Colon (tissue), 2 donors: ENCODE results near the gene STAMBP.

Experiments
- FAIRE-seq: peaks from 2 replicates; lab custom pipeline; 2012; peaks lifted over from hg19 to GRCh38; lab: Jason Lieb, UNC
- donor health status: control.
- donor health status: control.

Gene STAMBP

DNA sequence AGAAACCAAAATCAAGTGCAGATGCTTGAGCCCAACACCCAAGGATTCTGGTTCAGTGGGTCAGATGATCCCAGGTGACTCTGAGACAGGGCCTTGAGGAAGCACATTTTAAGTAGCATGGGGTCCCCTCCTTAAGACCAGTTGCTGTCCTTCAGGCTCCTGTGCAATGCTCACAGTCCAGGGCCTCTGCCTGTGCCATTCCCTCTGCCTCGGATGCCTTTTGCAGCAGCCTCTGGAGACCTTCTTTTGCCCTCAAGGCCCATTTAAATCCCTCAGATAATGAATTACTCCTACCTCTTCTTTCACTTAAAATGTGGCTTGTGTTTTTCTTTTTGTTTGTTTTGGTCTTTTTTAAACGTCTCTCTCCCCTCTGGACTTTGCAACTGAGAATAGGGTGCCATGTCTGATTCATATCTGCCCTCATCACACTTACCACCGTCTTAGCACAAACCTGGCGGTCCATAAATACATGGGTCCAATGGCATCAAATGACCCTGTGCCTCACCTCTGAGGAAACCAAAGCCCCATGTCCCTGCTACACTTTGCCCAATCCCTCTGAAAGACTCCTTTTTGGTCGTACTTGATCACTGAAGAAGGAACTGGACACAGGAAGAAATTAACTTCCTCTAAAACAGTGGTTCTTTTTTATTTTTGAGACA, 78.2 kb downstream of the STAMBP start:
- FAIRE-seq: no peak

DNA sequence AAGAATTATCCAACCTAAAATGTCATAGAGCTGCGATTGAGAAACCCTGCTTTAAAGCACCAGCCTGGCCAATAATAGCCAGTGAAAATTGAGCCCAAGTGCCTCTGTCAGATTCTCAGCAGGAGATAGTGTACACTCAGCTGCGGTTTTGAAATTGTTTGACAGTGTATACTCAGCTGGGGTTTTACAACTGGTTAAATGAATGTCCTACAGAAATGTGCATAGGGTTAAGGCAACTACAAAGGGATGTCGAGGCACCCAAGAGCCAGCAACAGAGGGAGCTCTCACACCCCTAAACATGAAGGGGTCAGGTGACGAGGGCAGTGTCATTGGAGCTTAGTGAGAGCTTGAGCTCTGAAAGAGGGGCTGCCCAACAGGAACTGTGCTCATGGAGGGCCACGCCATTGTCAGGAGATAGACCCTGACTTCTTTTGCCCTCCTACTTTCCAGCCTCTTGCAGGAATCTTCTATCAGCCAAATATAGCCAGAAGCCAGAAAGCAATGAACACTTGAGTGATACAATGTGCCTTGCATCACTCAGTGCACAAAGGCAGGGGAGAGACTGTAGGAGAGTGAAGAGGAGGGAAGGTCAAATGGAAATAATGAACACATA, 79.2 kb downstream of the STAMBP start:
- FAIRE-seq: no peak

DNA sequence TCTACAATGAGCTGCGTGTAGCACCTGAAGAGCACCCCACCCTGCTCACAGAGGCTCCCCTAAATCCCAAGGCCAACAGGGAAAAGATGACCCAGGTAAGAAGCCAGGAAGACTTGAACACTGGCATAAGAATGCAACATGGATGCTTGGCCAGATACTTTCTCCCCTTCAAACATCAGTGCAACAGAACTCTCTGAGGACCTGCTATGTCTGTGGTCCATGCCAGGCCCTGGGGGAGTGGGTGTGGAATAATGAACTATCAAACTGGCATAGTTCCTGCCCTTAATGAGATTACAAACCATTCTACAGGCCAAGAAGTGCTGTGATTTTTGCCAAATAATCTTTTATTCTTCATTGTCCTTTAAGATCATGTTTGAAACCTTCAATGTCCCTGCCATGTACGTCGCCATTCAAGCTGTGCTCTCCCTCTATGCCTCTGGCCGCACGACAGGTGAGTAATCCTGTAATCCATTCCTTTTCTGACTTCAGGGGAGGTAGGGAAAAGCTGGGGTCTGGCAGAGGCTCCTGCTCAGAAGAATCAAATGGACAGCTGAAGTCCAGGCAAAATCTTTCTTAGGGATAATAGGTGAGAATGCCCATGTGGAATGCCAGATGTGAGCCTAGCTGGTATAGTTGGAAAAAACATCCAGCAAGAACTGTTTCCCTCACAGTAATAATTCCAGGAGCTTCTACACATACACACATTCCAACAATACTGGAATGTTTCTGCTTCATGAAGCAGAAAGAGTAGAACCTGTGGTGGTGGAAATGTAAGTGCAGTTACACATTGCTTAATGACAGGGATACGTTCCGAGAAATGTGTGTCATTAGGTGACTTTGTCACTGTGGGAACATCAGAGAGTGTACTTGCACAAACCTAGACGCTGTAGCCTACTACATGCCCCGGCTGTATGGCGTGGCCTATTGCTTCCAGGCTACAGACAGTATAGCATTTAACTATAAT, 80.2 kb downstream of the STAMBP start:
- FAIRE-seq: no peak

DNA sequence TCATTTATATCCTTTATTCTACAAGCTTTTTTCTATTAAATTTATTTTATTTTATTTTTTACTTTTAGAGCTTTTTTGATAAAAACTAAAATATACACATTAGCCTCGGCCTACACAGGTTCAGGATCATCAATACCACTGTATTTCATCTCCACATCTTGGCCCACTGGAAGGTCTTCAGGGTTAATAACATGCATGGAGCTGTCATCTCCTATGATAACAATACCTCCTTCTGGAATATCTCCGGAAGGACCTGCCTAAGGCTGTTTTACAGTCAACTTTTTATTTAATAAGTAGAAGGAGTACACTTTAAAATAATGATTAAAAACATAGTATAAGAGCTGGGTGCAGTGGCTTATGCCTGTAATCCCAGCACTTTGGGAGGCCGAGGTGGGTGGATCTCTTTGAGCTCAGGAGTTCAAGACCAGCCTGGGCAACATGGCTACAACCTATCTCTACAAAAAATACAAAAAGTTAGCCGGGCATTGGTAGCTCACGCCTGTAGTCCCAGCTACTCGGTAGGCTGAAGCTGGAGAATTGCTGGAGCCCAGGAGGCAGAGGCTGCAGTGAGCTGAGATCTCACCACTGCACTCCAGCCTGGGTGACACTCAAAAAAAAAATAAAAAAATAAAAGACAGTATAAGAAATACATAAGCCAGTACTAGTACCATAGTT, 82.2 kb downstream of the STAMBP start:
- no peak for FAIRE-seq

DNA sequence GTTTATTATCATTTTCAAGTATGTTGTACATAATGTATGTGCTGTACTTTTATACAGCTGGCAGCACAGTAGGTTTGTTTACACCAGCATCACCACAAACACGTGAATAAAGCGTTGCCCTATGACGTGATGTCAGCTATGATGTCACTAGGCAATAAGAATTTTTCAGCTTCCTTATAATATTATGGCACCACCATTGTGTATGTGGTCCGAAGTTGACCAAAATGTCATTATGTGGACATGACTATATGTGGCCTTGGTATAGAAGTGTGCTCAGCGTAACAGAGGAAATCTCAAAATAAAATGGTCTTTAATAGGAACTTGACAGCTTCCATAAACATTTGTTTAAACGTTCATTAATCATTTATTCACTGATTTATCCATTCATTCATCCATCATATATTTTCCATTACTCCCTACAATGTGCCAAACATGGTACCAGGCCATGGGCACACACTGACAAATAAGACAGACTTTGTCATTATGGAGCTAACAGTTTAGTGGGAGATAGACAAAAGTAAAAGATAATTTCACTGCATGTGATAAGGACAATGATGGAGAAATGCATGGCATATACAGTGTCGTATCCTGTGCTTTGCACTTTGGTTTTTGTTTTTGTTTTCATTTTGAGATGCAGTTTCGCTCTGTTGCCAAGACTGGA, 82.9 kb downstream of the STAMBP start:
- no peak for FAIRE-seq

DNA sequence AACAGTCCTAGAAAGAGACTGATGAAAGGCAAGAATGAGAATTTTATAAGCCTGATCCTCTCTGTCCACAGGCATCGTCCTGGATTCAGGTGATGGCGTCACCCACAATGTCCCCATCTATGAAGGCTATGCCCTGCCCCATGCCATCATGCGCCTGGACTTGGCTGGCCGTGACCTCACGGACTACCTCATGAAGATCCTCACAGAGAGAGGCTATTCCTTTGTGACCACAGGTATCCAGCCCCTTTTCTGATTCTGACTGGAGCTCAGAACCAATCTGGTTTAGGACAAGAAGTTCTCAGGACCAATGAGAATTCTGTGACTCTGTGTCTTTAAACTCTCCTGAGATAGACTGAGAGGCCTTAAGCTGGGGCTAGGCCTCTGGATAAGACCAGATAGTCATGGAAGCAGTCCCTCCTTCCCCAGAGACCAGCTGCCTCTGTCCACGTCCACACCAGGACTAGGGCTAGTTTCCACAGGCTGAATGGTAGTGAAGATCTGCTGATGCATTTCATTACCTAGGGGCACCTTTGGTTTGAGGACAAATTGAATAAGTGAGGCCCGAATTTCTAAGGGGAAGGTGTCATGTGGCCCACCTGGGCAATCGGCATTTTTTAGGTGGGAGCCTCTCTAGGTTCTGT, 84.8 kb downstream of the STAMBP start:
- FAIRE-seq: no peak

DNA sequence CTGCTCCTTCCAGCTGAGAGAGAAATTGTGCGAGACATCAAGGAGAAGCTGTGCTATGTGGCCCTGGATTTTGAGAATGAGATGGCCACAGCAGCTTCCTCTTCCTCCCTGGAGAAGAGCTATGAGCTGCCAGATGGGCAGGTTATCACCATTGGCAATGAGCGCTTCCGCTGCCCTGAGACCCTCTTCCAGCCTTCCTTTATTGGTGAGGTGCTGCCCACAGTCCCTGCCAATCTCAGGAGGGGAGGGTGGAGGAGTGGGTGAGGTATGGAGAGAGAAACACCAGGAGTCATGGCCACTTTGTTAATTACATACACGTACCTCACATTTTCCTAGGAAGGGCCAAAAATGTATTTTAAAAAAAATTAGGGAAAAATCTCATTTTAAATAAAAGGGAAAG, 85.9 kb downstream of the STAMBP start:
- no peak for FAIRE-seq

DNA sequence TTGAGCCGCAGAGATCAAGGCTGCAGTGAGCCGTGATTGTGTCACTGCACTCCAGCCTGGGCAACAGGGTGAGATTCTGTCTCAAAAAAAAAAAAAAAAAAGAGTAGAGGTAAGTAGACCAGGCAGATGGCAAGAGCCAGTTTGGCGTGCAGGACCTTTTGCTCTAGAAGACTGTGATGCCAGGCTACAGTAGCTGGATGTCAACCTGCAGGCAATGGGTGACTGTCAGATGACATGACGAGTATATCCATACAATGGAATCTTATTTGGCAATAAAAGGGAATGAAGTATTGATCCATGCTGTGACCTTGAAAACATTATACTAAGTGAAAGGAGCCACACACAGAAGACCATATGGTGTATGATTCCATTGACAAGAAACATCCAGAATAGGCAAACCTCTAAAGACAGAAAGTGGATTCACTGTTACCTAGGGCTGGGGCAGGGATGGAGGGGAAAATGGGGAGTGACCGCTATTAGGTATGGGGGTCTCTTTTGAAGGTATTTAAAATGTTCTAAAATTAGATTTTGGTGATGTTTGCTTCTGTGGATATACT, 86.8 kb downstream of the STAMBP start:
- no peak for FAIRE-seq

DNA sequence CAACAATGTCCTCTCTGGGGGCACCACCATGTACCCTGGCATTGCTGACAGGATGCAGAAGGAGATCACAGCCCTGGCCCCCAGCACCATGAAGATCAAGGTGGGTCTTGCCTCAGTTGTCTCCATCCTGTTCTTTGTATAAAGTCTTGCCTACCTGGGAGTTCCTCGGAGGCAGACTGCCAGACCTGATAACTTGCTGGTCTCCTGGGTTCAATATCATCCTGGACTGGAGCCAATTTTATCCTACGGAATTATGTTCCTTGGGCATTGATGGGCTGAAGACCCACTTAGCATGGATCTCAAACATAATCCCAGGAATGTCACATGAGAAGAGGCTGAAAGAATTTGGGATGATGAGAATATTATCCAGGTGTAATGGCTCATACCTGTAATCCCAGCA, 87.9 kb downstream of the STAMBP start:
- FAIRE-seq: no peak

DNA sequence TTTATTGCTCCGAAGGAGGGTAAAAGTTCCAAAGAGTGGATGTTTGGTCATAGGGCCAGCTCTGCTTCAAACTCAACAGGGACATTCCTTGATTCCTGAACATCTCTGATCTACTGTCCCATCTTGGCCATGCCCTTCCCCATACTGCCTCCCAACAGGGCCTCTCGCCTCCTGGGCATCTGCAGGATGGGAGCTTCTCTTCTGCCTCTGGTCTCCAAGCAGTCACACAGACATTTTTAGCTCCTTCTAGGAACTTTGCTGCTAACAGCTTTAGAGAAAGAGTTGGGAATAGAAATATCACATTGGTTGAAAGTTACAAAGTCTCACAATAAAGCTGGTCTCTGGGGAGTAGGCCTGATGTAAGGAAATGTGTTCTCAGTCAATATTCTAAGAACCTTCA, 88.5 kb downstream of the STAMBP start:
- FAIRE-seq: no peak

DNA sequence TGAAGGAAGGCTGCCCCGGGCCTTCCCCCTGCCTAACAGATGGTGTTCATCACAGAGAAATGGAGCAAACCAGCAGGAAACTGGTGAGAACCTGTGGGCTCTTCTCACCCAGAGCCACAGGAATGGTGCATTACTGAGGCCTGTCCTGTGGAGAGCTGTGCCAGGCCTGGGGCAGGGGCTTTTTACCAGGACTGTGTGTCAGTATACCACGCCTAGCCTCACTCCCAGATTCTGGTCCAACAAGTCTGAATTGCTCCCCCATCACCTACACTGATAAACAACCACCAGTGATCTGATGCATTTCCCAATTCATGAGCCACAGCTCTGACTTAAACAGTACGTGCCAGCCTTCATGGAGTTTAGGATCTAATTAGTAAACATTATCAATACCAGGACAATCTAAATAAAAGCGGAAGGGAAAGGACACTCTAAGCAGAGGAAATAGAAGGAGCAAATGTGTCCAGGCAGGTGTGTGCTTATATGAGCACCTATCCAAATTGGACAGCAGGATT, 89.0 kb downstream of the STAMBP start:
- no peak for FAIRE-seq

DNA sequence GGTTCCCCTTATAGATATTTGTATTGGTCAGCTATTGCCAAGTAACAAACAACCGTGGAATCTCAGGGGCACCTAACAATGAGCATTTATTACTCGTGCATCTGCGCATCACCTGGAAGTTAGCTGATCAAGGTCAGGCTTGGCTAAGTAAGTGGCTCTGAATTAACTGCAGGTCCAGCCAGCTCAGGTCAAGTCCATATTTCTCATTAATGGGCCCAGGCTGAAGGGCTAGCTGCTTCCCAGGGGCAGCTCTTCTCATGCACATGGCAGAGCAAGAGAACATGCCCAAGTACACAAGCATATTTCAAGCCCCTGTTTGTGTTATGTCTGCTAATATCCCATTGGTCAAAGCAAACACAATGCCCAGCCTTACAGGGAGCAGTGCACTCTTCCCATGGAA, 90.1 kb downstream of the STAMBP start:
- FAIRE-seq: no peak

DNA sequence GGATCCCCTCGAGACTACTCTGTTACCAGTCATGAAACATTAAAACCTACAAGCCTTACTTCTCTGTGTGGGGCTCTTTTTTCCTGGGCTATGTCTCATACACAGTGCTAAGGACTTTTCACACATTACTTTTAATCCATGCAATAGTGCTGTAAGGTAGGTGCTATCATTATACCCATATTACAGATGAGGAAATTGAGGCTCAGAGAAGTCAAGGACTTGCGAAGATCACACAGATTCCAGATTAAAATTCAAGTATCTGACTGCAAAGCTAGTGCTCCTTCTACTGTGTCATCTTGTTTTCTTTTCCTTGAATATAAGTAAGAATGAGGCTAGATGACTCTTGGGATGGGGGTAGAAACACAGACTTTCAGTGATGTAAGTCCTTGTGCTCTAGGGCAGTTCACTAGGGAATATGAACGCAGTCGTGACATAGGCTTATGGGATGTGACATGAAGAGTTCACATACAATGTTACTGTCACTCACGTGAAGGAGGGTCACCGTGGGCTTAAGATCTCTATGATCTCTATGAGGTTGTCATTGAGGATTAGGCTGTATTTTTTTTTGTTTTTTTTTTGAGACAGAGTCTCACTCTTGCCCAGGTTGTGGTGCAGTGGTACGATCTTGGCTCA, 91.0 kb downstream of the STAMBP start:
- no peak for FAIRE-seq

DNA sequence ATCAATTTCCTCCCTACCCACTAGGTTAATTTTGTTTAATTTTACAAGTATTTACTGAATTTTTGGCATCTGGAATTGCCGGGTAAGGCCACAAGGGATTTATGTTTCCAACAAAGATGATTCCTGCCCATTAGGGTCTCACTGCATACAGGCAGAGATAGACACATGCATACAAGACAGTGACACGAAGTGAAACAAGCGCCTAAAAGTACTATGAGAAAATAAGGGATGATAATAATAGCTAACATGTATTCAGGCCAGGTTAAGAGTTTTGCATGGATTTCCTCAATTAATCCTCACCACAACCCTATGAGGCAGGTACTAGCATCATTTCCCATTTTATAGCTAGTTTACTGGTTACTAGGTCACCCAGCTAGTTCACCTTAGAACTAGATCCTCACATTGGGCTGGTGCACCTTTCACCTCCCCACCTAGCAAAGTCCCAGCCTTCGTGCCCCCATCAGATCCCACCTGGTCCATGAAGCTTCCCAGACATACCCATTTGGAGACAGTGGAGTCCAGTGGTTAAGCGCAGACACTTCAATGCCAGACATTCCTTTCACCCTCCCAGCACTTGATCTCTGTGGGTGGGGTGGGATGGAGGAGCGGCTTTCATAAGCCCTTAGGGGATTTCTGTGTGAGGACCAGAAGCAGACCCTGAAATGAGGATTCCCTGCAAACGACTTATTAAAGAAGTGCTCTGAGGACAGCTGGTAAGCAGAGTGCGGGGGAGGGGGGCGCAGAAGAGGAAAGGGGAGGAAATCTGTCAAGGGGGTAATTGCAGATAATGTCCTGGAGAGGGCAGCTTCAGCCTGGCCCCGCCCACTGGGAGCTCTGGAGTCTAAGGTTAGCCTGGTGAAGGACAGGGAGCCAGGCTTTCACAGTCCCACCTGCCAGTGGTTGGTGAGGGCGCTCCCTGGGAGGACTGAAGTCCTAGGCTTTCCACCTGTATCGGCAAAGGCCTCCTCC, 92.1 kb downstream of the STAMBP start:
- FAIRE-seq: no peak

DNA sequence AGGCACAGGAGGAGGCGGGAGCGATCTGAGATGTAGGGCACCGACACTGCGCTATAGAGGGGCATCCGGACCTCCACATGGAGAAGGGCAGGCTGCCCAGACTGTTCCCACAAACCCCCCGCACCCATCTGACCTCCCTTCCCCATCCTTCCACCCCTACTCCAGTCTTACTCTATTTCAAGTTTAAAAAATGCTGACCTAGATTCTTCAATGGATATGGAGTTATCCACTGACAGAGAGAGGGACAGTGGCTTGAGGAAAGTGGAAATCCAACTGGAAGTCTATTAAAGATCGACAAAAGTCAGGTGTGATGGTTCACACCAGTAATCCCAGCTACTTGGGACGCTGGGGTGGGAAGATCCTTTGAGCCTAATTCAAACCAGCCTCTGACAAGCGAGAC, 92.8 kb downstream of the STAMBP start:
- FAIRE-seq: no peak

DNA sequence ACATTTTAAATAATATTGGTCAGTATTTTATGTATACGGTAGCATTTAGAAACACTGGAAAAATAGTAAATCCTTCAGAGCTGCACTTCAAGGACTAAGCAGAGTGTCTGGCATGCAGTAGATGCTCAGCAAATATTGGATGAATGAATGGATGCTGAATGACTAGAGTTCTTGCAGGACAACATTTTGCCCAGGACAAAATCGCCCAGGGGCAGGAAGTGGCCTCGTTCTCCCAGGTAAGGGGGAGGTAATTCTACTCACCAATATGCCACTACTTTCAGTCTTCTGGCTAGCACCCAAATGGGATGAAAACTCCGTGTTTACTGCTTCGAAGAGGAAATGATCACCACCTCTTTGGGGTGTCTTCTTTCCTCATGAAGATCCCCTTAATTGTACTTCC, 93.9 kb downstream of the STAMBP start:
- FAIRE-seq: no peak
